Heart left ventricle (tissue), 16 donors: Measurements from ENCODE around the gene CLMN. TPM values are rescaled to one million over a fixed set of nuclear protein-coding genes. Genes with fewer than 3 reads are reported as not detected.

Experiments
- ATAC-seq, 4 donors: fragments of 200-7000 bp; cut with Tn5 transposase; one replicate each; pipeline ENCODE4 v1.9.1; 2020 to 2022; ENCODE audit warnings: moderate library complexity in 4 of 4, mild to moderate bottlenecking in 3 of 4, moderate number of reproducible peaks in 1 of 4
- DNase-seq, 5 donors: peaks; one replicate each; pipeline ENCODE4 v3.0.0-alpha.2; 2020
- H3K27ac ChIP-seq, 12 donors: fragments of 200-600 bp; sonication (generic) in 4 of 12; one replicate each; pipeline versions ENCODE4 v1.5.0 to v1.8.0; 2016 to 2022; ENCODE audit warnings: mild to moderate bottlenecking in 2 of 12
- H3K27me3 ChIP-seq, 9 donors: fragments of 200-600 bp; sonication (generic) in 2 of 9; one replicate each; pipeline versions ENCODE4 v1.5.1 to v1.8.0; 2016 to 2022; ENCODE audit warnings: mild to moderate bottlenecking in 3 of 9
- H3K36me3 ChIP-seq, 9 donors: fragments of 200-600 bp; sonication (generic) in 2 of 9; one replicate each; pipeline versions ENCODE4 v1.5.0 to v1.8.0; 2018 to 2022; ENCODE audit warnings: mild to moderate bottlenecking in 2 of 9
- H3K4me1 ChIP-seq, 12 donors: fragments of 200-600 bp; sonication (generic) in 4 of 12; one replicate each; pipeline versions ENCODE4 v1.5.0 to v1.8.0; 2016 to 2022; ENCODE audit warnings: mild to moderate bottlenecking in 3 of 12
- H3K4me3 ChIP-seq, 12 donors: fragments of 200-600 bp; sonication (generic) in 4 of 12; one replicate each; pipeline versions ENCODE4 v1.5.0 to v1.8.0; 2017 to 2022; ENCODE audit warnings: mild to moderate bottlenecking in 9 of 12, moderate library complexity in 4 of 12
- H3K9me3 ChIP-seq, 12 donors: fragments of 200-600 bp; sonication (generic) in 4 of 12; one replicate each; pipeline versions ENCODE4 v1.5.0 to v1.8.0; 2016 to 2022; ENCODE audit warnings: mild to moderate bottlenecking in 1 of 12
- POLR2A ChIP-seq, 2 donors: fragments of 450-650 bp; IDR thresholded peaks; one replicate each; pipeline ENCODE4 v1.6.1; 2017; ENCODE audit warnings: antibody characterized with exemption in 2 of 2, mild to moderate bottlenecking in 2 of 2, moderate library complexity in 2 of 2
- WGBS, 4 donors: extraction: QIAGEN DNeasy Blood & Tissue Kit in 2 of 4; methylation state at CpG; one replicate each; pipeline versions ENCODE4 v1.1.5 to v1.1.7; 2013 to 2018; 5-methylcytosine and 5-hydroxymethylcytosine counted together
- intact Hi-C, 10 donors: fragments of 100-400 bp; cut with DNase I; formaldehyde crosslinking; loops; one replicate each; pipeline versions ENCODE4 v1.11.1 to v1.14.2; 2022
- polyA plus RNA-seq, 2 donors: library from polyadenylated mRNA; stranded (reverse); fragments of 200-250 nt; gene quantifications; one replicate each; pipeline ENCODE4 v1.2.3, GENCODE V29; 2013
- total RNA-seq, 9 donors: library from RNA; depleted of rRNA in 2 of 9; stranded (reverse); fragments of >200 nt in 2 of 9; fragmentation: NEBNext Ultra II Directional in 3 of 9; extraction: Animal tissue kit (Norgen Biotek cat#: 25700) in 3 of 9; gene quantifications; one replicate each; pipeline versions ENCODE4 v1.1.0 to v1.2.4, GENCODE V29; 2016 to 2023
- TF ChIP-seq, protein P1 (sequence below), 12 donors: fragments of 200-600 bp; sonication (generic) in 4 of 12; IDR thresholded peaks; one replicate each; pipeline versions ENCODE4 v1.5.0 to v1.8.0; 2018 to 2022; ENCODE audit warnings: antibody characterized with exemption in 12 of 12, mild to moderate bottlenecking in 5 of 12
- donor health status: ischemic (EF 13 %, LVEDD 7.1; RV severe dilation, severe dysfunction).
- donor health status: healthy with polysubstance abuse.
- donor health status: DM: no; HTN: yes; CAD: no.
- donor health status: DM: no; HTN: no; CAD: no.
- donor health status: ischemic (EF 25% LVEDD 6.9; RV normal size, moderate dysfunction).
- donor health status: ischemic (EF 25% LVEDD 5.7; RV mildly dilated, moderate dysfunction).
- donor health status: healthy.
- donor health status: DM: yes; HTN: yes; CAD: no.
- donor health status: ischemic (EF 35%, LVEDD 5.7; RV mildly dilated, moderate dysfunction).
- donor health status: nonischemic (EF 11% LVEDD 7.7; RV severe dilation, severe dysfunction).
- donor health status: DM: yes; HTN: yes; CAD: no.
- donor health status: PGD.
- donor health status: ischemic (EF 29% LVEDD 5.4; RV normal size, mild dysfunction).
- donor health status: nonischemic (EF 23%, LVEDD 6.1; RV moderate dilation, normal function).

Gene CLMN
- total and polyA plus RNA-seq, 11 donors: 3.1 to 10.2 (median 6.7) TPM

DNA sequence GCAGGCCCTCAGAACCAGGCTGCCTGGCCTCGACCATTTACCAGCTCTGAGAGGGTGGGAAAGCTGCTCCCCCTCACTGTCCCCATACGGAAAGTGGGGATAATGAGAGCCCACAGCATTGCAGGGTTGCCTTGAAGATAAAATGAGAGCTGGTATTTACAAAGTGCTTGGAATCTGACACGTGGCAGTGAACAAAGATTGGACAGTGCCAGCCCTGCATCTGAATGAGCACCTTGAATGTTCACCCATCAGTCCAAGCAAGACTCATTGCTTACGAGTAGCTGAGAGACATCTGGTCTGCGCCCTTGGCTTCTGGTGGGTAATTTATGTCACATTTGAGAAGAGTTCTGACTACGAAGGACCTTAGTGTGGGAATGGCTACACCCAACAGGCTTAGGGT is 67.5 kb downstream of the CLMN start:
- Histone ChIP-seq H3K36me3 (no peaks in the 10 kb centered on the region), H3K9me3 (no peaks in the 10 kb centered on the region), H3K4me3 (no peak overlapping the region), H3K27me3 (peaks cover 0 to 3% (median 0%) of the 10 kb centered on the region in 9 donors), H3K4me1 (peaks cover 0 to 45% (median 12%) of the 10 kb centered on the region in 12 donors), H3K27ac (no peak overlapping the region)
- DNase-seq (no peak), ATAC-seq (no peak)
- 83 to 94% (median 86%) methylated on average over 6 of the region's 6 CpGs for WGBS, 4 donors
- TF ChIP-seq POLR2A (IDR thresholded peaks at IDR 0.05): no peak
- TF ChIP-seq, protein P1, sequence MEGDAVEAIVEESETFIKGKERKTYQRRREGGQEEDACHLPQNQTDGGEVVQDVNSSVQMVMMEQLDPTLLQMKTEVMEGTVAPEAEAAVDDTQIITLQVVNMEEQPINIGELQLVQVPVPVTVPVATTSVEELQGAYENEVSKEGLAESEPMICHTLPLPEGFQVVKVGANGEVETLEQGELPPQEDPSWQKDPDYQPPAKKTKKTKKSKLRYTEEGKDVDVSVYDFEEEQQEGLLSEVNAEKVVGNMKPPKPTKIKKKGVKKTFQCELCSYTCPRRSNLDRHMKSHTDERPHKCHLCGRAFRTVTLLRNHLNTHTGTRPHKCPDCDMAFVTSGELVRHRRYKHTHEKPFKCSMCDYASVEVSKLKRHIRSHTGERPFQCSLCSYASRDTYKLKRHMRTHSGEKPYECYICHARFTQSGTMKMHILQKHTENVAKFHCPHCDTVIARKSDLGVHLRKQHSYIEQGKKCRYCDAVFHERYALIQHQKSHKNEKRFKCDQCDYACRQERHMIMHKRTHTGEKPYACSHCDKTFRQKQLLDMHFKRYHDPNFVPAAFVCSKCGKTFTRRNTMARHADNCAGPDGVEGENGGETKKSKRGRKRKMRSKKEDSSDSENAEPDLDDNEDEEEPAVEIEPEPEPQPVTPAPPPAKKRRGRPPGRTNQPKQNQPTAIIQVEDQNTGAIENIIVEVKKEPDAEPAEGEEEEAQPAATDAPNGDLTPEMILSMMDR (IDR thresholded peaks at IDR 0.05): no peak
- intact Hi-C loops: no loop called here

DNA sequence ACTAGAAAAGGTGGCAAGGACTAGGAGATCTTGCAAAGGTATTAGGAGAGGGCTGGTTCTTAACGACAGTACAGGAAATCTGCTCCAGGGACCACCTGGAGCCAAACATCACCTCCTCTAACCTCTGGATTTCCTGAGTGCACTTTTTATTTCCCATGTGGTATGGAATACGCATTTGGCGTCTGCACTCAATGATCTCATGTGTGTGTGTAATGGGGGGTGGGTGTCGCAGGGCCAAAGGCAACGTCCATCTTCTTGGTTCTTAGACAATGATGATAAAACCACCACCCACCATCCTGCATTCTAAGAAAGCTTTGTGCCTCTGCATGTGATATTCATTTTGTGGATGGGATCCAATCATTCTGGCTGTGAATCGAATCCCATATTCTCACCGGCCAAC is 68.8 kb downstream of the CLMN start:
- no peak for DNase-seq
- H3K9me3 ChIP-seq: no peaks in the 10 kb centered on the region
- no peak overlapping the region for H3K27ac ChIP-seq
- H3K36me3 ChIP-seq: no peaks in the 10 kb centered on the region
- no peak overlapping the region for H3K4me3 ChIP-seq
- WGBS, 4 donors: 57 to 65% (median 61%) methylated on average over 7 of the region's 7 CpGs
- no peak for TF ChIP-seq POLR2A (IDR thresholded peaks at IDR 0.05)
- TF ChIP-seq, protein P1 (IDR thresholded peaks at IDR 0.05): no peak
- intact Hi-C loops: no loop called here
- H3K4me1 ChIP-seq: peaks cover 0 to 38% (median 11%) of the 10 kb centered on the region in 12 donors
- H3K27me3 ChIP-seq: peaks cover 0 to 3% (median 0%) of the 10 kb centered on the region in 9 donors
- no peak for ATAC-seq

DNA sequence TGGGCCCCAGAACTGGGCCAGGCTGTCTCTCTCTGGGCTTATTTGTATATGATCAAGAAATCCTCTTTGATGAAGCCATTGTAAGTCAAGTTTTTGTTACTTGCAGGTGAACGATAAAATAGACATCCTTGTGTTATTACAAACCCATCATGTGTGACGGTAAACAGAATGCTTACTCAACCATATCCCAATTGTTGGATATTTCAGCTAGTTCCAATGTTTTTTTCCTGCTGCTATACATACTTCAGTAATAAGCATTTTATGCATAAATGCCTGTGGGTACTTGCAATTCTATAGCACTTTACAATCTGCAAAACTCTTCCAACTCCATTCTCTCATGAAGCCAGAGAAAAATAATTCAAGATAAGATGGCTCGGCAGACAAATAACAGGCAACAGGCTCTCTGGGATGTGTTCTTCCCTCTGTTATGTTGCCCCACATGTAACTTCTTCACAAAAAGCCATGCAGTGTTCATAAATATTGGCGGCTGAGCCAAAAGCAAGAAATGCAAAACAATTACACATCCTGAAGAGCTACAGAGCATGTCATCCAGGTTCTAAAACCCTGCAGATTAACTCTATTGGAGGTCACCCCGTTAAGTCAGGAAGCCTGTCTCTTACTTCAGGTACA is 69.5 kb downstream of the CLMN start:
- Histone ChIP-seq H3K9me3 (no peaks in the 10 kb centered on the region), H3K27ac (no peak overlapping the region), H3K4me1 (peaks cover 0 to 31% (median 8%) of the 10 kb centered on the region in 12 donors), H3K4me3 (no peak overlapping the region), H3K27me3 (peaks cover 0 to 3% (median 0%) of the 10 kb centered on the region in 9 donors), H3K36me3 (no peaks in the 10 kb centered on the region)
- TF ChIP-seq, protein P1 (IDR thresholded peaks at IDR 0.05): no peak
- no peak for TF ChIP-seq POLR2A (IDR thresholded peaks at IDR 0.05)
- no peak for DNase-seq
- no peak for ATAC-seq
- intact Hi-C loops: no loop called here
- WGBS, 4 donors: 64 to 76% (median 73%) methylated on average over 5 of the region's 5 CpGs

DNA sequence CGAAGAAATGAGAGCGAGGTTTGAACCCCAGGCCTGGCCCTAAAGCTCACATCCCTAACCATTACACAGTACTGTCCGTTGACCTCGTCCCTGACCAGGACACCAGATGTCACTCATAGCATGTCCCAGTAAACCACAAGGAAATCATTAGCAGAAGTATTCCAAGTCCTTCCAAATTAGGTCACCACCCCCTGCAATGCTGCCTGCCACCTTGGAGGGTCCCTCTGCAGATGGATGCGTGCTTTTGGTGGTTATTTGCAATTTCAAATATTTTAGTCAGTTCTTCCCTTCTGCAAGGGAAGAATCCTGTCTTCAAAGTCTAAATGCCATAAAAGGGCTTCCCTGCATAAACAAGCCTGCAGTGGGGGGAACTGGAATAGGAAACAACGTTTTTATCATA is 71.3 kb downstream of the CLMN start:
- no peak overlapping the region for H3K27ac ChIP-seq
- TF ChIP-seq, protein P1 (IDR thresholded peaks at IDR 0.05): peak in 2 of 12 donors; percentile 13 to 20
- no peak for TF ChIP-seq POLR2A (IDR thresholded peaks at IDR 0.05)
- H3K4me1 ChIP-seq: peaks cover 0 to 25% (median 7%) of the 10 kb centered on the region in 12 donors
- no peak for DNase-seq
- H3K9me3 ChIP-seq: no peaks in the 10 kb centered on the region
- intact Hi-C loops: no loop called here
- WGBS, 4 donors: 57 to 68% (median 62%) methylated on average over 6 of the region's 6 CpGs
- H3K36me3 ChIP-seq: no peaks in the 10 kb centered on the region
- peak in 1 of 4 donors; percentile 52 for ATAC-seq
- H3K4me3 ChIP-seq: no peak overlapping the region
- peaks cover 0 to 3% (median 0%) of the 10 kb centered on the region in 9 donors for H3K27me3 ChIP-seq
